Astrocyte of the cerebellum (primary cell): Measurements from ENCODE around the gene BHLHE23.

Experiments
- DNase-seq: peaks from one replicate; pipeline ENCODE4 v3.0.0-alpha.2; 2011; ENCODE audit warnings: low read depth
- H3K4me3 ChIP-seq: 2 replicates; pipeline ENCODE4 v1.5.1; 2011; ENCODE audit warnings: mild to moderate bottlenecking, low read depth, low read length, moderate library complexity
- in situ Hi-C: cut with HindIII; loops from 2 replicates; pipeline ENCODE4 v1.10.0; 2017; ENCODE audit warnings: low sequenced_read_pairs
- TF ChIP-seq, protein P1 (sequence below): IDR thresholded peaks from 2 replicates; pipeline ENCODE4 v1.5.1; 2012; ENCODE audit warnings: low read length, low read depth, moderate library complexity, mild to moderate bottlenecking; ENCODE audit errors: missing control alignments

BHLHE23 gene

DNA sequence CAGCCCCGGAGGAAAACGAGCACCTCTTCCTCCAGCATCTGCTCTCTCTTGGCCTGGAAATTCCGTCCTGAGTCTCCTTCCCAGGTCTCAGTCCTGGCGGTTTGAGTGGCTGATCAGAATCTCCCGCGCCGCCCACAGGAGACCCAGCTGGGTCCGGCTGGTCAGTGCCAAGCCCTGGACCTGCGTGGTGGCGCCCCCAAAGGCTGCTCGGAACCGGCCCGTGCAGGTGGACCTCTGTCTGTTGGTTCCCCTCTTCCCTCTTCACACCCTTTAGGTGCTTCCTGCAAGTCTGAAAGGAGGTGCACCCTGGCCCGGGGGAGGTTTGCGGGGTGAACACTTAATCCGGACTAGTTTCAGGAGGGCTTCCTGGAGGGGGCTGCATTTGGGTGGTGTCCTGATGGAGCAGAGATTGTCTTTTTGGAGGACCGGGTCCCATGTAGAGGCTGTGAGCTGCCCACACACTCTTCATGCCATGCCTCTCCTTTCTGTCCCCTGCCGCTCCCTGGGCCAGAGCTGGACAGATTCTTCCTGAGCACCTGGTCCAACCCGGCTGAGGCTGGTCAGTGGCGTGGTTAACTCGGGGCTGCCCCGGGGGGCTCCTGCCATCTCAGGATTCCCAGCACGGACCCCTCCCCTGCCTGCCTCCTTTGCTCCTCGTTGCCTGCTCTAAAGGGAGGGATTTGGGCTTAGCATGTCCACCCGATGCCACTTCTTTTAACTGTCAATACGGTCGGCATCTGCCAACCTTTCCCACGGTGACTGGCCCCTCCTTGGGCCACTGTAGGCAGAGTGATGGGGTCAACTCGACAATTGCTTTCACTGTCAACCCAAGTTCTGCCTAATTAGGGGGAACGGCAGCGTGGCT is 16.5 kb upstream of the BHLHE23 start:
- TF ChIP-seq, protein P1, sequence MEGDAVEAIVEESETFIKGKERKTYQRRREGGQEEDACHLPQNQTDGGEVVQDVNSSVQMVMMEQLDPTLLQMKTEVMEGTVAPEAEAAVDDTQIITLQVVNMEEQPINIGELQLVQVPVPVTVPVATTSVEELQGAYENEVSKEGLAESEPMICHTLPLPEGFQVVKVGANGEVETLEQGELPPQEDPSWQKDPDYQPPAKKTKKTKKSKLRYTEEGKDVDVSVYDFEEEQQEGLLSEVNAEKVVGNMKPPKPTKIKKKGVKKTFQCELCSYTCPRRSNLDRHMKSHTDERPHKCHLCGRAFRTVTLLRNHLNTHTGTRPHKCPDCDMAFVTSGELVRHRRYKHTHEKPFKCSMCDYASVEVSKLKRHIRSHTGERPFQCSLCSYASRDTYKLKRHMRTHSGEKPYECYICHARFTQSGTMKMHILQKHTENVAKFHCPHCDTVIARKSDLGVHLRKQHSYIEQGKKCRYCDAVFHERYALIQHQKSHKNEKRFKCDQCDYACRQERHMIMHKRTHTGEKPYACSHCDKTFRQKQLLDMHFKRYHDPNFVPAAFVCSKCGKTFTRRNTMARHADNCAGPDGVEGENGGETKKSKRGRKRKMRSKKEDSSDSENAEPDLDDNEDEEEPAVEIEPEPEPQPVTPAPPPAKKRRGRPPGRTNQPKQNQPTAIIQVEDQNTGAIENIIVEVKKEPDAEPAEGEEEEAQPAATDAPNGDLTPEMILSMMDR = no peak
- in situ Hi-C loops = no loop called here
- no peak for DNase-seq
- H3K4me3 ChIP-seq = no peak overlapping the region

- no peak for DNase-seq
- H3K4me3 ChIP-seq = no peak overlapping the region
- TF ChIP-seq, protein P1 = no peak
- in situ Hi-C loops = no loop called here
These were observed 15.7 kb upstream of the BHLHE23 start for GRCh38 chr20:63022501-63022900.

DNA sequence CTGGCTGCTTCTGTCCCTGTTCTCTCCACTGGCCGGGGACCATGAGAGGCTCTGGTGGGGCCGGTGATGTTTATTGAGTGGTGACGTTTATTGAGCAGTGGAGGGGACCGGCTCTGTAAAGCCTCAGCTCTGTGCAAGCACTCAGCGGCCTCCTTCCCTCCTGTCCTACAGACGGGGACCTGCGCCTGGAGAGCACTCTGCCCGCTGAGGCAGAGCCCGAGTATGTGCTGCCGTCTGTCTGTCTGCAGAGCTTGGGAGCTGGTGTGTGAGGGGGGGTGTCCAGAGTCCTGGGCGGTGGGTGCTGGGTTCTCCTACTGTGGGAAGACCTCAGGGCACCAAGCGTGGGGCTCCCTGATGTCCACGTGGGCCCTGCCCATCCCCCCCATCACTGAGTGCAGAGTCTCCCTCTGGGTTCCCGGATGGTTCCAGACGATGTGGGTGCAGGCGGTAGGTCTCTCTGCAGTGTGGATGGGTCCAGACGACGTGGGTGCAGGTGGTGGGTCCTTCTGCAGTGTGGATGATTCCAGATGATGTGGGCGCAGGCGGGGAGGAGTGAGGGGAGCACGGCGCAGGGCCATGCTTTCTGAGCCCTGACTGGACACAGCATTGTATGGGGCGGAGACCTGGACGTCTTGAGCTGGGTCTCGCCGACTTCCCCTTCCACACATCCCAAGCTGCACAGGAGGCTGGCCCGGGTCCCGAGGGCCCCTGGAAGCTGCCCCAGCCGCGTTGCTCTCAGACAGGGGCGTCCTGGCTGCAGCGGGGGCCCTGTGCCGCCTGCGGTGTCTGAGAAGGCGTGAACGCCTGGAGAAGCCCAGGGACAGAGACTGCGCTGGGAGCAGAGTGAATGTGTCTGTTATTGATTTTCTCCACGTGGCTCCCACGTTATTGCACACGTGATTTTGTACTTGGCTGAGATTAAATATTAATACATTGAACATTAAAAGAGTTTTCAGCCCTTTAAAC is 14.9 kb upstream of the BHLHE23 start:
- no peak for DNase-seq
- TF ChIP-seq, protein P1 = no peak
- H3K4me3 ChIP-seq = no peak overlapping the region
- in situ Hi-C loops = no loop called here

- no peak for DNase-seq
- TF ChIP-seq, protein P1 = no peak
- in situ Hi-C loops = no loop called here
- no peak overlapping the region for H3K4me3 ChIP-seq
These were observed 13.9 kb upstream of the BHLHE23 start for GRCh38 chr20:63020681-63021080.

DNA sequence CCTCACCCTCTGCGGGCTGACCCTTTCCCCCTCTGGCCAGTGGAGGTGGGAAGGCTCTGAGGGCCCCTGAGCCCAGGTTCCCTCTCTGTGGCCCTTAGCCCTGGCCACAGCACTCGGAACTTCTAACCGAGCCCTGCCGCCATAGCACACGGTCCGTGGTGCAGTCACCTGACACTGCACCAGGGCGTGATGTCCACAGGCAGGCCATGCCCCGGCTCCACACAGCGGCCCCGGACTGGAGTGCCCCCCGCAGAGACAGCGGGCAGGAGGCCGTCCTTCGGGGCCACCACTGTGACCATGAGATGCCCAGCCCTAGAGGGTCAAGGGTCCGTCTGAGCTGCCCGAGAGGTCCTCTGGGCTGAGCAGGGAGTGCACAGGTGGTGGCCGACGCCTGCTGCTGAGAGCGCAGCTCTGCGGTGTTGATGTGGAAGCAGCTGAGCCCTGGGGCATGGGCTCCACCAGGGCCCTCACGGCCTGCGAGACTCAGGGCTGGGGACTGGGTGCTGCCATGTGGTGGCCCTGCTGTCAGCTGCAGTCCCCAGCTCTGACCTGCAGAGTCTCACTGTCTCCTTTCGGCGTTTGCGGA is 11.2 kb upstream of the BHLHE23 start:
- H3K4me3 ChIP-seq = no peak overlapping the region
- DNase-seq = no peak
- TF ChIP-seq, protein P1 = no peak
- in situ Hi-C loops = no loop called here
